Ovary (tissue), 9 donors: Measurements from ENCODE around the gene BEAN1. TPM values are rescaled to one million over a fixed set of nuclear protein-coding genes. Genes with fewer than 3 reads are reported as not detected.

ENCODE experiments used
- DNase-seq, 5 donors: peaks; one replicate each; pipeline ENCODE4 v3.0.0-alpha.2; 2019 to 2020
- H3K27ac ChIP-seq, 2 donors: fragments of 200-600 bp; one replicate each; pipeline versions ENCODE4 v1.5.1 to v1.8.0; 2019 to 2022
- H3K27me3 ChIP-seq: fragments of 200-600 bp; one replicate; pipeline ENCODE4 v1.8.0; 2022
- H3K36me3 ChIP-seq: fragments of 200-600 bp; sonication (generic); one replicate; pipeline ENCODE4 v1.5.1; 2019
- H3K4me1 ChIP-seq: one replicate; pipeline ENCODE4 v1.8.1; 2013; ENCODE audit warnings: mild to moderate bottlenecking, moderate library complexity; ENCODE audit not compliant: insufficient read depth
- H3K4me3 ChIP-seq: fragments of 200-600 bp; sonication (generic); one replicate; pipeline ENCODE4 v1.5.1; 2017
- H3K9me3 ChIP-seq, 2 donors: fragments of 200-600 bp in 1 of 2; sonication (generic) in 1 of 2; one replicate each; pipeline versions ENCODE4 v1.5.1 to v1.8.1; 2013 to 2019; ENCODE audit warnings: mild to moderate bottlenecking in 1 of 2, moderate library complexity in 1 of 2
- CTCF ChIP-seq, 3 donors: fragments of 450-650 bp in 2 of 3; fragments of 200-600 bp in 1 of 3; IDR thresholded peaks; one replicate each; pipeline versions ENCODE4 v1.5.1 to v1.8.0; 2016 to 2022; ENCODE audit warnings: antibody characterized with exemption in 3 of 3, mild to moderate bottlenecking in 1 of 3
- EP300 ChIP-seq: sonication (generic); formaldehyde crosslinking; IDR thresholded peaks from one replicate; pipeline ENCODE4 v1.6.1; 2017; ENCODE audit warnings: antibody characterized with exemption
- POLR2A ChIP-seq: fragments of 450-650 bp; IDR thresholded peaks from one replicate; pipeline ENCODE4 v1.6.1; 2017; ENCODE audit warnings: antibody characterized with exemption, mild to moderate bottlenecking, moderate library complexity
- WGBS, 3 donors: extraction: QIAGEN DNeasy Blood & Tissue Kit in 1 of 3; methylation state at CpG; one replicate each; pipeline versions ENCODE4 v1.1.5 to v1.1.7; 2013 to 2017; 5-methylcytosine and 5-hydroxymethylcytosine counted together
- intact Hi-C, 4 donors: fragments of 100-400 bp; cut with DNase I; formaldehyde crosslinking; loops; one replicate each; pipeline versions ENCODE4 v1.11.0 to v1.15.1; 2022 to 2023
- polyA plus RNA-seq, 2 donors: library from polyadenylated mRNA; stranded (reverse); fragments of 200-250 nt in 1 of 2; fragments of 350-450 nt in 1 of 2; fragmentation: Illumina TruSeq in 1 of 2; extraction: RNeasy Lipid Tissue Mini Kit (QIAGEN cat#74804) in 1 of 2; gene quantifications; one replicate each; pipeline ENCODE4 v1.2.3, GENCODE V29; 2013 to 2014
- total RNA-seq, 7 donors: library from RNA; depleted of rRNA in 2 of 7; stranded (reverse); fragments of >200 nt in 2 of 7; fragmentation: NEBNext Ultra II Directional in 3 of 7; extraction: Animal tissue kit (Norgen Biotek cat#: 25700) in 3 of 7; gene quantifications; one replicate each; pipeline versions ENCODE4 v1.1.0 to v1.2.4, GENCODE V29; 2016 to 2023
- donor health status: DM: no; HTN: no; CAD: no; lungs with moderate emphysema.
- donor health status: DM: no; HTN: no; CAD: no.
- donor health status: Bipolar disorder and iron deficiency.
- donor health status: DM: yes; HTN: yes; CAD: no.
- donor health status: DM: no; HTN: no; CAD: no.
- donor health status: DM: yes; HTN: yes; CAD: no.

The BEAN1 gene
- total and polyA plus RNA-seq, 9 donors: 0.15 to 2.2 (median 0.61) TPM; not detected in 1

GRCh38 chr16:66529475-66529874, 102.4 kb downstream of the BEAN1 start:
- intact Hi-C loops: no loop called here
- WGBS, 3 donors: 84 to 86% (median 85%) methylated on average over 6 of the region's 6 CpGs
- no peaks in the 10 kb centered on the region for H3K27me3 ChIP-seq
- H3K4me1 ChIP-seq: no peaks in the 10 kb centered on the region
- H3K4me3 ChIP-seq: no peak overlapping the region
- H3K36me3 ChIP-seq: no peaks in the 10 kb centered on the region
- no peaks in the 10 kb centered on the region for H3K9me3 ChIP-seq
- no peak overlapping the region for H3K27ac ChIP-seq
- TF ChIP-seq POLR2A (no peak), EP300 (no peak), CTCF (IDR thresholded peaks at IDR 0.05) (no peak)
- DNase-seq: no peak

Other genes with a start within 250 kb of the BEAN1 start
- gene CDH5, start 60.6 kb upstream of the BEAN1 start, total RNA-seq: 10 to 100 TPM in 4 of 7 donors, 1 to 10 TPM in 3; 6.0 to 24.7 (median 10.8) TPM
- 10 to 100 TPM; 18.7 to 36.8 TPM for gene CDH5, start 60.6 kb upstream of the BEAN1 start, polyA plus RNA-seq
- gene TK2, start 122.8 kb downstream of the BEAN1 start, total RNA-seq: 10 to 100 TPM; 17.0 to 42.0 (median 34.0) TPM
- gene TK2, start 122.8 kb downstream of the BEAN1 start, polyA plus RNA-seq: 10 to 100 TPM; 21.1 to 80.6 TPM
- gene CKLF, start 125.3 kb downstream of the BEAN1 start, total RNA-seq: 10 to 100 TPM; 22.3 to 46.8 (median 30.6) TPM
- 10 to 100 TPM; 34.2 to 36.7 TPM for gene CKLF, start 125.3 kb downstream of the BEAN1 start, polyA plus RNA-seq
- 1 to 10 TPM; 1.0 to 7.1 (median 4.9) TPM for gene CMTM1, start 139.1 kb downstream of the BEAN1 start, total RNA-seq
- gene CMTM1, start 139.1 kb downstream of the BEAN1 start, polyA plus RNA-seq: under 1 TPM; 0.22 to 0.54 TPM
- 1 to 10 TPM in 1 of 7 donors, under 1 TPM in 1, not detected in 5; 0.38 to 1.8 TPM for gene CMTM2, start 152.2 kb downstream of the BEAN1 start, total RNA-seq
- under 1 TPM in 1 of 2 donors, not detected in 1; 0.21 TPM for gene CMTM2, start 152.2 kb downstream of the BEAN1 start, polyA plus RNA-seq
- gene CMTM3, start 177.4 kb downstream of the BEAN1 start, total RNA-seq: 10 to 100 TPM; 22.9 to 60.5 (median 43.2) TPM
- gene CMTM3, start 177.4 kb downstream of the BEAN1 start, polyA plus RNA-seq: 10 to 100 TPM; 36.7 to 43.5 TPM